PC-3 (cell line): Measurements from ENCODE around the gene D2HGDH. TPM values are rescaled to one million over a fixed set of nuclear protein-coding genes. Genes with fewer than 3 reads are reported as not detected.
A peak's percentile ranks its signal among the peaks of the same experiment; 100 is the strongest.

ENCODE experiments used
- ATAC-seq: fragments of 200-7000 bp; cut with Tn5 transposase; 2 replicates; pipeline ENCODE4 v1.9.1; 2020; ENCODE audit warnings: mild to moderate bottlenecking, moderate library complexity
- BruUV-seq: library from RNA; stranded (reverse); fragments of 400-500 nt; replicated peaks from 2 replicates; lab custom pipeline; 2021; lab: Mats Ljungman, UMichigan
- CTCF ChIA-PET: fragments of 300-600 bp; sonication (Branson Sonifier 250); formaldehyde crosslinking; loops from one replicate; lab custom pipeline; 2022; ENCODE audit warnings: antibody characterized with exemption; lab: Charles Lee
- POLR2A ChIA-PET: fragments of 300-600 bp; sonication (Branson Sonifier 250); formaldehyde crosslinking; loops from one replicate; lab custom pipeline; 2022; ENCODE audit warnings: antibody characterized with exemption; ENCODE audit not compliant: unreplicated experiment; lab: Charles Lee
- DNase-seq: peaks from one replicate; pipeline ENCODE4 v3.0.0-alpha.2; 2015
- H2AFZ ChIP-seq: fragments of 300-600 bp; sonication (generic); 2 replicates; pipeline ENCODE4 v1.6.0; 2016; ENCODE audit warnings: antibody characterized with exemption, low read length
- H3F3A ChIP-seq: fragments of 300-600 bp; sonication (generic); one replicate; pipeline ENCODE4 v1.6.0; 2017; ENCODE audit warnings: antibody characterized with exemption, low read length, control low read depth, mild to moderate bottlenecking; ENCODE audit not compliant: unreplicated experiment
- H3K27ac ChIP-seq: fragments of 300-600 bp; sonication (generic); 2 replicates; pipeline ENCODE4 v1.5.1; 2016; ENCODE audit warnings: mild to moderate bottlenecking, low read length
- H3K27me3 ChIP-seq: fragments of 300-600 bp; sonication (generic); 2 replicates; pipeline ENCODE4 v1.6.1; 2016; ENCODE audit warnings: low read length, mixed read lengths
- H3K36me3 ChIP-seq: fragments of 300-600 bp; sonication (generic); 2 replicates; pipeline ENCODE4 v1.6.1; 2016; ENCODE audit warnings: low read depth, mixed run types, low read length, mixed read lengths
- H3K4me1 ChIP-seq: fragments of 300-600 bp; sonication (generic); 2 replicates; pipeline ENCODE4 v1.5.1; 2016; ENCODE audit warnings: low read length; ENCODE audit not compliant: insufficient read depth
- H3K4me2 ChIP-seq: fragments of 300-600 bp; sonication (generic); 2 replicates; pipeline ENCODE4 v1.6.0; 2016; ENCODE audit warnings: low read length
- H3K4me3 ChIP-seq: fragments of 300-600 bp; sonication (generic); 2 replicates; pipeline ENCODE4 v1.5.1; 2016; ENCODE audit warnings: mild to moderate bottlenecking, low read length, mixed read lengths
- H3K79me2 ChIP-seq: fragments of 300-600 bp; sonication (generic); 2 replicates; pipeline ENCODE4 v1.6.1; 2017; ENCODE audit warnings: low read length, mixed read lengths
- H3K9ac ChIP-seq: fragments of 300-600 bp; sonication (generic); 2 replicates; pipeline ENCODE4 v1.6.0; 2016; ENCODE audit warnings: mild to moderate bottlenecking, low read length
- H3K9me2 ChIP-seq: fragments of 300-600 bp; sonication (generic); replicated peaks from 2 replicates; pipeline ENCODE4 v1.6.1; 2016; ENCODE audit warnings: mixed run types, low read length, mixed read lengths
- H3K9me3 ChIP-seq: fragments of 300-600 bp; sonication (generic); 2 replicates; pipeline ENCODE4 v1.6.1; 2016; ENCODE audit warnings: low read length, mixed read lengths
- H4K20me1 ChIP-seq: fragments of 300-600 bp; sonication (generic); 2 replicates; pipeline ENCODE4 v1.6.1; 2016; ENCODE audit warnings: low read length, mixed read lengths
- CTCF ChIP-seq: fragments of 300-600 bp; sonication (generic); conservative IDR thresholded peaks from 2 replicates; pipeline ENCODE4 v1.5.1; 2017; ENCODE audit warnings: antibody characterized with exemption, low read depth, mild to moderate bottlenecking, low read length
- EZH2 ChIP-seq: fragments of 300-600 bp; sonication (generic); IDR thresholded peaks from one replicate; pipeline ENCODE4 v1.6.1; 2017; ENCODE audit warnings: antibody characterized with exemption, mild to moderate bottlenecking, low read length; ENCODE audit not compliant: unreplicated experiment
- EZH2phosphoT487 ChIP-seq: fragments of 300-600 bp; sonication (generic); IDR thresholded peaks from 2 replicates; pipeline ENCODE4 v1.6.1; 2018; ENCODE audit warnings: mild to moderate bottlenecking, antibody characterized with exemption, low read length, borderline replicate concordance
- intact Hi-C: fragments of 100-400 bp; cut with micrococcal nuclease; formaldehyde crosslinking; loops from 2 replicates; pipeline ENCODE4 v1.9.0; 2023
- total RNA-seq: library from RNA; depleted of rRNA; stranded (reverse); fragments of >200 nt; gene quantifications from 2 replicates; pipeline ENCODE4 v1.2.3, GENCODE V29; 2014

Gene D2HGDH
- total RNA-seq, 1 experiment from 2014 or later = 28.5 TPM

DNA sequence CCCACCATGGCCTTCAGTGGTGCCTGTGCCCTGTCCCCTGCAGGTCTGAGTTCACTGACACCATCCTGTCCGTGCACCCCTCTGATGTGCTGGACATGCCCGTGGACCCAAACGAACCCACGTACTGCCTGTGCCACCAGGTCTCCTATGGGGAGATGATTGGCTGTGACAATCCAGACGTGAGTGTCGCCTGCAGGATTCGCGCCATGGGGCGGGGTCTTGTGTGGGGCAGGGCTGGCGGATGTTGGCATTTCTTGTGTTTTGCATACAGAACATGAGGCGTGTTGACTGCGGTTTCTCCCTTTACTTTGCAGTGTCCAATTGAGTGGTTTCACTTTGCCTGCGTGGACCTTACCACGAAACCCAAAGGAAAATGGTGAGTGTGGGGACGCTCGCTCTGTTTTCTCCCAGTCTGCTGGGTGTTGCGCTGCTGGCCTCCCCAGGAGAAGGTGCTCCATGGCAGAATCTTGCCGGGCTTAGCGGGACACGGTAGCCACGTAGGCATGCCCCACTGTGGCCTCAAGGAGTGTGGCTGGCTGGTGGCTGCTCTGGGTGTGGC, 11.5 kb upstream of the D2HGDH start:
- H3K4me3 ChIP-seq = no peak overlapping the region
- no peak overlapping the region for H3K27ac ChIP-seq
- H3K36me3 ChIP-seq = peaks cover 21% of the 10 kb centered on the region
- ATAC-seq = no peak
- ChIA-PET POLR2A (no interaction called here), CTCF (no interaction called here)
- H3K4me1 ChIP-seq = no peaks in the 10 kb centered on the region
- H3K79me2 ChIP-seq = no peaks in the 10 kb centered on the region
- H3F3A ChIP-seq = no peaks in the 10 kb centered on the region
- TF ChIP-seq EZH2phosphoT487 = no peak
- TF ChIP-seq EZH2 = no peak
- no peak for TF ChIP-seq CTCF
- no peak overlapping the region for H3K4me2 ChIP-seq
- intact Hi-C loops = no loop called here
- BruUV-seq = no TSS peak
- no peak for DNase-seq
- H3K27me3 ChIP-seq = no peaks in the 10 kb centered on the region
- no peak overlapping the region for H3K9ac ChIP-seq
- no peaks in the 10 kb centered on the region for H3K9me2 ChIP-seq
- no peaks in the 10 kb centered on the region for H4K20me1 ChIP-seq
- no peaks in the 10 kb centered on the region for H3K9me3 ChIP-seq
- H2AFZ ChIP-seq = no peak overlapping the region

DNA sequence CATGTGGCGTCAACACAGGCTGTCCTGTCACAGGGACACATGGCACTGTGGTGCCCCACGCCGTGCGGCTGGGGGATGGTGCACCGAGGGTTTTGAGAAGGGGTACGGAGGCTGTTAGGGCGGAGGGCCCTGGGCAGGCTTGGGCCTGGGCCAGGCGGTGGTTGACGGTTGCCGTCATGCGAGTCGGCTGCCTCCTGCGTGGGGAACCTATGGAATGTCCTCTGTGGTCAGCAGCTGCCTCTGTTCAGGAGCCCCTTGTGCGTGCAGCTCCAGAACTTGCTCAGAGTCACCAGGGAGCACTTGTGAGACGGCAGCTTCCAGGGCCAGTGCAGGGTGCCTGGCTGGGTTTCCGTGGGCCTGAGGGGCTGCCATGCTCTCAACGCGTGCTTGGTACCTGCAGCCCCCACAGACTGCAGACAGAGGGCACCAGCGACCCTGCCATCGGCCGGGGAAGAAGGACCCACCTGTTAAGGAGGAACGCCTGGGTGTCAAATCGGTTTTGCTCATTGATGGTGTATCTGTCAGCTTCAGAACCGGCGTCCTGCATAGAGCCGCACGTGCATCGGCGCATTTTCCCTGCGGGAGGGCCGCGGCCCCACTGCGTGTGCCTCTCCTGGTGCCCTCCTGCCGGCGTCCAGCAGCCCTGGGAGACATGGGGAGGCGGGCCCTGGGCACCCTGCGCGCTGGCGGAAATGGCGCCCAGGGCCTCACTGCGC, 10.0 kb upstream of the D2HGDH start:
- Histone ChIP-seq H3K9me2 (no peaks in the 10 kb centered on the region), H3K27ac (no peak overlapping the region), H3K9me3 (no peaks in the 10 kb centered on the region), H3K4me2 (no peak overlapping the region), H3K79me2 (no peaks in the 10 kb centered on the region), H3F3A (no peaks in the 10 kb centered on the region), H3K4me1 (no peaks in the 10 kb centered on the region), H4K20me1 (no peaks in the 10 kb centered on the region), H3K9ac (no peak overlapping the region), H3K4me3 (no peak overlapping the region), H3K36me3 (peaks cover 21% of the 10 kb centered on the region), H2AFZ (no peak overlapping the region), H3K27me3 (no peaks in the 10 kb centered on the region)
- CTCF ChIA-PET = no interaction called here
- ATAC-seq (no peak), DNase-seq (peak; percentile 3)
- POLR2A ChIA-PET = no interaction called here
- BruUV-seq = no TSS peak
- intact Hi-C loops = no loop called here
- TF ChIP-seq EZH2phosphoT487 (no peak), CTCF (peak; percentile 50; the same call in 1 of the 2 replicates)
